Neural cell (in vitro differentiated cells): Measurements from ENCODE around the gene ACOT7. TPM values are rescaled to one million over a fixed set of nuclear protein-coding genes. Genes with fewer than 3 reads are reported as not detected.

ENCODE experiments used
- H2AFZ ChIP-seq: fragments of 200-600, 300-800 bp; sonication (generic), shearing (Covaris generic); 2 replicates; pipeline ENCODE4 v1.6.0; 2014; ENCODE audit warnings: low read depth, mild to moderate bottlenecking, antibody characterized with exemption, low read length, moderate library complexity
- H3F3A ChIP-seq: fragments of 200-600 bp; shearing (Covaris generic); 2 replicates; pipeline ENCODE4 v1.6.1; 2016; ENCODE audit warnings: mild to moderate bottlenecking, moderate library complexity, mixed read lengths, antibody characterized with exemption, low read length; ENCODE audit not compliant: insufficient read depth, poor library complexity, severe bottlenecking
- H3K27ac ChIP-seq: fragments of 200-600, 300-800 bp; sonication (generic), shearing (Covaris generic); 2 replicates; pipeline ENCODE4 v1.5.1; 2014; ENCODE audit warnings: mild to moderate bottlenecking, low read length, moderate library complexity
- H3K27me3 ChIP-seq: fragments of 300-800, 200-600 bp; sonication (generic), shearing (Covaris generic); 2 replicates; pipeline ENCODE4 v1.6.0; 2014; ENCODE audit warnings: mild to moderate bottlenecking, low read depth, low read length, moderate library complexity; ENCODE audit not compliant: insufficient read depth
- H3K36me3 ChIP-seq: fragments of 300-800, 200-600 bp; sonication (generic), shearing (Covaris generic); 2 replicates; pipeline ENCODE4 v1.5.1; 2014; ENCODE audit warnings: mild to moderate bottlenecking, antibody characterized with exemption, low read length, moderate library complexity; ENCODE audit not compliant: insufficient read depth
- H3K4me2 ChIP-seq: fragments of 300-800, 200-600 bp; sonication (generic), shearing (Covaris generic); 2 replicates; pipeline ENCODE4 v1.6.0; 2014; ENCODE audit warnings: mild to moderate bottlenecking, low read length
- H3K4me3 ChIP-seq: fragments of 300-800, 200-600 bp; sonication (generic), shearing (Covaris generic); 2 replicates; pipeline ENCODE4 v1.5.1; 2014; ENCODE audit warnings: mild to moderate bottlenecking, low read length, moderate library complexity
- H3K79me2 ChIP-seq: fragments of 200-600 bp; shearing (Covaris generic); replicated peaks from 2 replicates; pipeline ENCODE4 v1.6.0; 2014; ENCODE audit warnings: mild to moderate bottlenecking, low read length, moderate library complexity; ENCODE audit not compliant: insufficient read depth
- H3K9ac ChIP-seq: fragments of 300-800, 200-600 bp; sonication (generic), shearing (Covaris generic); 2 replicates; pipeline ENCODE4 v1.6.1; 2016; ENCODE audit warnings: mild to moderate bottlenecking, low read length, mixed read lengths
- H3K9me2 ChIP-seq: fragments of 200-600 bp; shearing (Covaris generic); 2 replicates; pipeline ENCODE4 v1.6.1; 2016; ENCODE audit warnings: mild to moderate bottlenecking, low read length, mixed read lengths; ENCODE audit not compliant: insufficient read depth
- H3K9me3 ChIP-seq: fragments of 200-600, 300-800 bp; sonication (generic), shearing (Covaris generic); 2 replicates; pipeline ENCODE4 v1.6.1; 2016; ENCODE audit warnings: mild to moderate bottlenecking, mixed run types, low read length, moderate library complexity, mixed read lengths
- H4K20me1 ChIP-seq: fragments of 200-600 bp; shearing (Covaris generic); 2 replicates; pipeline ENCODE4 v1.6.1; 2016; ENCODE audit warnings: mild to moderate bottlenecking, mixed run types; ENCODE audit not compliant: insufficient read depth
- CTCF ChIP-seq: fragments of 450-650 bp; IDR thresholded peaks from 2 replicates; pipeline ENCODE4 v1.5.1; 2014; ENCODE audit warnings: antibody characterized with exemption, mild to moderate bottlenecking, moderate library complexity; ENCODE audit not compliant: poor library complexity, severe bottlenecking
- EP300 ChIP-seq: fragments of 450-650 bp; conservative IDR thresholded peaks from 2 replicates; pipeline ENCODE4 v1.6.1; 2014; ENCODE audit warnings: antibody characterized with exemption, mild to moderate bottlenecking, moderate library complexity; ENCODE audit not compliant: poor library complexity, severe bottlenecking
- EZH2 ChIP-seq: fragments of 200-600, 300-800 bp; shearing (Covaris generic), sonication (generic); IDR thresholded peaks from 2 replicates; pipeline ENCODE4 v1.6.1; 2014; ENCODE audit warnings: antibody characterized with exemption, low read length, borderline replicate concordance, mild to moderate bottlenecking; ENCODE audit not compliant: insufficient read depth, poor library complexity, severe bottlenecking
- MXI1 ChIP-seq: fragments of 450-650 bp; conservative IDR thresholded peaks from 2 replicates; pipeline ENCODE4 v1.6.1; 2014; ENCODE audit warnings: antibody characterized with exemption, mild to moderate bottlenecking; ENCODE audit not compliant: poor library complexity, severe bottlenecking
- POLR2AphosphoS5 ChIP-seq: IDR thresholded peaks from 2 replicates; pipeline ENCODE4 v1.6.1; 2012
- RAD21 ChIP-seq: fragments of 450-650 bp; conservative IDR thresholded peaks from 2 replicates; pipeline ENCODE4 v1.6.1; 2014; ENCODE audit warnings: antibody characterized with exemption, mild to moderate bottlenecking, moderate library complexity
- REST ChIP-seq: IDR thresholded peaks from 2 replicates; pipeline ENCODE4 v1.6.1; 2012; ENCODE audit warnings: borderline replicate concordance
- SMC3 ChIP-seq: fragments of 450-650 bp; conservative IDR thresholded peaks from 2 replicates; pipeline ENCODE4 v1.6.1; 2014; ENCODE audit warnings: antibody characterized with exemption, mild to moderate bottlenecking, moderate library complexity; ENCODE audit not compliant: poor library complexity
- TAF1 ChIP-seq: IDR thresholded peaks from 2 replicates; pipeline ENCODE4 v1.6.1; 2012; ENCODE audit warnings: low read depth
- polyA plus RNA-seq: library from polyadenylated mRNA; depleted of rRNA; stranded (reverse); fragments of >200 nt; gene quantifications from 2 replicates; pipeline ENCODE4 v1.2.3, GENCODE V29; 2014

The ACOT7 gene
- polyA plus RNA-seq, 1 donor from 2014 or later, result 101 TPM

- TF ChIP-seq SMC3 (no peak), MXI1 (no peak), POLR2AphosphoS5 (no peak), CTCF (no peak), EP300 (no peak), EZH2 (no peak), REST (no peak), TAF1 (no peak), RAD21 (no peak)
- Histone ChIP-seq H3K27me3 (peaks cover 65% of the 10 kb centered on the region), H3K4me3 (peak within 1 kb of the TSS; percentile 34), H3K27ac (no peak within 1 kb of the TSS), H3K9me2 (no peaks in the 10 kb centered on the region), H3K4me2 (no peak within 1 kb of the TSS), H3K79me2 (no peaks in the 10 kb centered on the region), H3K36me3 (no peaks in the 10 kb centered on the region), H3K9me3 (no peaks in the 10 kb centered on the region), H4K20me1 (no peaks in the 10 kb centered on the region), H2AFZ (no peak within 1 kb of the TSS), H3K9ac (no peak within 1 kb of the TSS), H3F3A (no peaks in the 10 kb centered on the region)
These were observed 31.3 kb upstream of the ACOT7 start, which contains the start of gene ESPN for GRCh38 chr1:6424619-6425593. Gene ESPN (plus strand): TSS chr1:6424776. CDS start chr1:6424956, 180 bp downstream.

GRCh38 chr1:6424000-6424565 lies 30.5 kb upstream of the ACOT7 start:
- Histone ChIP-seq H3K4me2 (no peak overlapping the region), H3K4me3 (peak overlapping the region; percentile 34), H3K27me3 (peaks cover 73% of the 10 kb centered on the region), H3K79me2 (no peaks in the 10 kb centered on the region), H3K27ac (no peak overlapping the region), H4K20me1 (no peaks in the 10 kb centered on the region), H3K9me2 (no peaks in the 10 kb centered on the region), H3K9ac (no peak overlapping the region), H3K36me3 (no peaks in the 10 kb centered on the region), H2AFZ (no peak overlapping the region), H3K9me3 (no peaks in the 10 kb centered on the region), H3F3A (no peaks in the 10 kb centered on the region)
- TF ChIP-seq CTCF (no peak), EZH2 (peak; percentile 8)
